HuH-7 (cell line): ENCODE results near the gene NRCAM.
"Not testable (repeated sequence)": the region's sequence is repeated elsewhere in the genome, so short reads cannot be mapped to it uniquely, and the experiment has no call there.

Source experiments
- DNase-seq: peaks from one replicate; pipeline ENCODE4 v3.0.0; 2011; ENCODE audit warnings: low spot score

NRCAM gene

GRCh38 chr7:108280136-108280535 lies 176.1 kb downstream of the NRCAM start:
- DNase-seq, result no peak

GRCh38 chr7:108278776-108279175 lies 177.5 kb downstream of the NRCAM start:
- no peak for DNase-seq

GRCh38 chr7:108278281-108278680 lies 178.0 kb downstream of the NRCAM start:
- DNase-seq, result no peak

- DNase-seq, result not testable (repeated sequence)
These were observed 181.8 kb downstream of the NRCAM start for GRCh38 chr7:108274447-108274846.

GRCh38 chr7:108272891-108273290 lies 183.3 kb downstream of the NRCAM start:
- DNase-seq, result not testable (repeated sequence)

GRCh38 chr7:108270385-108271015 lies 185.7 kb downstream of the NRCAM start:
- no peak for DNase-seq

- no peak for DNase-seq
These were observed 187.9 kb downstream of the NRCAM start for GRCh38 chr7:108268200-108268820.

GRCh38 chr7:108267615-108268014 lies 188.6 kb downstream of the NRCAM start:
- no peak for DNase-seq

- DNase-seq, result no peak
These were observed 189.7 kb downstream of the NRCAM start for GRCh38 chr7:108266491-108266890.

- DNase-seq, result no peak
These were observed 190.2 kb downstream of the NRCAM start for GRCh38 chr7:108266035-108266434.

- no peak for DNase-seq
These were observed 191.2 kb downstream of the NRCAM start for GRCh38 chr7:108265007-108265406.

- no peak for DNase-seq
These were observed 192.8 kb downstream of the NRCAM start for GRCh38 chr7:108263425-108263824.

GRCh38 chr7:108261560-108262255 lies 194.5 kb downstream of the NRCAM start:
- DNase-seq, result no peak

- not testable (repeated sequence) for DNase-seq
These were observed 196.8 kb downstream of the NRCAM start for GRCh38 chr7:108259447-108259846.

- no peak for DNase-seq
These were observed 198.3 kb downstream of the NRCAM start for GRCh38 chr7:108257954-108258353.

- no peak for DNase-seq
These were observed 202.0 kb downstream of the NRCAM start for GRCh38 chr7:108254259-108254658.

GRCh38 chr7:108253275-108254044 lies 202.8 kb downstream of the NRCAM start:
- DNase-seq, result no peak

- no peak for DNase-seq
These were observed 204.1 kb downstream of the NRCAM start for GRCh38 chr7:108252177-108252576.

GRCh38 chr7:108251700-108252099 lies 204.5 kb downstream of the NRCAM start:
- DNase-seq, result no peak

- DNase-seq, result peak; percentile 58
These were observed 206.8 kb downstream of the NRCAM start for GRCh38 chr7:108249453-108249852.

GRCh38 chr7:108248821-108249220 lies 207.4 kb downstream of the NRCAM start:
- DNase-seq, result no peak

- no peak for DNase-seq
These were observed 207.8 kb downstream of the NRCAM start for GRCh38 chr7:108248418-108248817.

- no peak for DNase-seq
These were observed 208.6 kb downstream of the NRCAM start for GRCh38 chr7:108247614-108248013.
